NCI-H526 (cell line): ENCODE results near the gene RERG.
"Not testable (repeated sequence)": the region's sequence is repeated elsewhere in the genome, so short reads cannot be mapped to it uniquely, and the experiment has no call there.

Experiments
- DNase-seq, 2 experiments: peaks; one replicate each; lab custom pipeline; 2025; lab: John Stamatoyannopoulos, UW

Gene RERG

DNA sequence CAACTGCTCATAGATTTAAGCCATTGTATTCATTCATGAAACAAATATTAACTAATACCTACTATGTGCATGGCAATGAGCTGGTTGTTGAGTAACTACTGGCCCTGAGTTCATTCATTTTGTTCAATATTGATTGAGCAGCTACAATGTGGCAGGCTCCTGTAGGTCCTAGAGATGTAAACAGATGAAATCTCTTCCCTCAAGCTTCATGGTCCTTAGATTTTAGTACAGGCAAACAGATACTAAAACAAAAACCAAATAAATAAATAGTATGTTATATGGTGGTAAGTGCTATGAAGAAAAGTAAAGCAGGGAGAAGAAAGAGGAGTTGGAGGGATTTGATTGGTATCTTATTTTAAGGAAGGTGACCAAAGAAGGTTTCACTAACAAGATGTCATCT is 77.8 kb downstream of the RERG start:
- no peak for DNase-seq

DNA sequence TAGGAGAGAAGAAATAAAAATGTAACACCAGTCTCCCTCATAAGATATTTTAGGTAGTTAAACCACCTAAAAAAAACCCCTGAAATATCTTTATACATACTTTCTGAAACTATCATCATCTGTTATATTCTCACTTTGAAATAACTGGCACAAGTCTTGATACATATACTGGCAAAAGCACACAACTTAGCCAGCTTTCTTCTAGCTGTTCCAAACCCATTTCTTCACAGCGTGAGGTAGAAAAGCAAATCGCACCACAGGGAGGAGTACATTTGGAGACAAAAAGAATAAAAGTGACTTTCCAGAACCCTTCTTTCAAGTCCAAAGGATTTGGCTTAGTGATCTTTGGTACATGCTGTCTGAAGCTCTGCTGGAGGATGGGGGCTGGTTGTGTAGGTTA is 78.5 kb downstream of the RERG start:
- DNase-seq = no peak

DNA sequence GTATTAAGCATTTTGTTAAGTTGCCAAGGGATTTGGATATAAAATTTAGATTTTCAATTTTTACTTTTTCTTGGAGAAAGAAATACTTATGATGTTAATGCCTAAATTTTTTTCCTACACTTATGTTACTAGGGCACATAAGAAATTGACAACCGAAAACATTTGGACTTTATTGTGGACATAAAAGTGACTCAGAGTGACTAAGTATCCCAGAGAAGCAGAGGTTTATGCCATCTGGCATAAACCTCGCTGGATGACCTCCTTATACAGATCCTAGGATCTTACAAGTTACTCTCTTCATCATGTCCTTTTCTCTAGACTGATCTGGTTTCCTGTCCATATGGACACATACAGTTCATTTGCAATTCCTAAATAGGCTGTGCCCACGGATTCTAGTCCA is 89.8 kb downstream of the RERG start:
- DNase-seq = no peak

DNA sequence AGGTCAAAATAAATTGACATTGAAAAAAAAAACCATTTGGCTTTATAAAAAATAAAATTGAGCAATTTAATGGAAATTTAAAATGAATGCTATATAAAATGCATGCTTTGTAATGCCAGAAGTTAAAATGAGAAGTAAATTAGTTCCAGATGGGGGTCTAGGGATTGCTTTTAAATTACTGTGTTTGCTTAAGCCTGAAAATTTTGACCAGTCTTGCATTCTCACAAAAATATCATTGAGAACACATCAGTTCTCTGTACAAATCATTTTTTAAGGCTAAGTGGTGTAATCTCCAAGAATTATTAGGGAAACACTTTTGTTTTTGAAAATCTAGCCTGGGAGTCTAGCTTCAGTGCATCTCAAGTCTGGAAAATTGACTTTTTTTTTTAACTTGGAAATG is 90.7 kb downstream of the RERG start:
- no peak for DNase-seq

DNA sequence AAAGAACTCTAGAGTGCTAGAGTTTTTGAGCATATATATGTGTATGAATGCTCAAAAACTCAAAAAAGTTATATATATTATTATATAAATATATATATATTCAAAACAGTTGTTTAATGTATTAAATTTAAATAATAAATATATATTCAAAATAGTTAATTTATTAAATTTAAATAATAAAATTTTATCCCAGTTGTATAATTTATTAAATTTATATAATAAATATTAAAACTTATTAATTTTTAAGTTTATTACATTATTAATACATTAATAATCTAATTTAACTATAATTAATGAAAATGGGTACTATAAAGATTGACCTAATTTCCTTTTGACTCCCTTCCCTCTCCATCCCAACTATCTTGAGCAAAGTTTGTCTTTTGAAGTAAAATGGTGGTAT is 97.8 kb downstream of the RERG start:
- DNase-seq = no peak

DNA sequence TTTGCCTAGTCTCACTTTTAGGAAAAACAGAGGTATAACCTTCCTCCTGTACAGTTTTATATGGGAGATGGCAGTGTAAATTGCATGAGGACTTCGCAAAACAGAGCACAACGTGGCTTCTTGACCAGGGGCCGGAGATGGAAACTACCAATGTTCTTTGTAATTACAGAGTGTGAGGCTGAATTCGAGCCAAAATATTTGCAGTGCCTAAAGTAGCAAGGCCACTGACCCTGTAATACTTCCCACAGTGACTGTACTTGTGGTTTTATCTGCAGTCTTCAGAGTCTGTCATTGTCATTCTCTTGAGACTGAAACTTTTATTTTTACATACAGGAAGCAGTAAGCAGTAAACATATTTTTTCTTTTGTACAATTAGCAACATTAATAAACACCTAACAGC is 98.9 kb downstream of the RERG start:
- no peak for DNase-seq

DNA sequence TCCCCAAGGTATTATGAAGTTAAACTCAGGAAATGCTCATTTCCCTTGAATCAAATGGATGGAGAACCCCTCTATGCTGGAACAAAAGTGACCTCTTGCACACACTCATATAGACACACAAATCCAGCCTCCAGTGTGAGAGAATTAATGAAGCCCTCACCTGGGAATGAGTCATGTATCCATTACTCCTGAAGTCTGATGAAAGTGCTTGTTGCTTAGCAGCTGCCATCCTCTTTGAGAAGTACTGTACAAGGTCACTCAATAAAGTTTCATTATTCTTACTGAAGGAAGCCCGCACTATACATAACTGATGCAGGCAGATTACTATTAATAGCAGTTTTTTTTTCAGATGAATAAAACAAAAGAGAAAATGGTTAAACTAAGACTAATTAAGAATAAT is 102.3 kb downstream of the RERG start:
- no peak for DNase-seq

DNA sequence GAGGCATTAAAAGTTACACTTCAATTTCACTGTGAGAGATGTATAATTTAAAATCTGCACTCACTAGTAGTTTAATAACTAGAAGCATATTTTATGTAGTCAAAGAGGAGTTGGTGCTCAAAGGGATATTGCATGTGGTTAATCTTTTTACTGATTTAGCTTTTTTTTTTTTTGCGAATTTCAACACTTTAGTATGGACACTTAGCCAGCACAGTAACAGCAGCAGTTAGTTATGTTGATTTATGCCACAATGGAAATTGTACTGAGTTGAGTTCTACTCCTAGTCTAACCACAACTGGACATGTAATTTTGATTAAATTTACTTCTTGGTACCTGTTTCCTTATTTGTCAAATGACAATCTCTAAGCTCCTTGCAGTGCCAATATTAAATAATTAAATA is 104.2 kb downstream of the RERG start:
- DNase-seq = no peak

DNA sequence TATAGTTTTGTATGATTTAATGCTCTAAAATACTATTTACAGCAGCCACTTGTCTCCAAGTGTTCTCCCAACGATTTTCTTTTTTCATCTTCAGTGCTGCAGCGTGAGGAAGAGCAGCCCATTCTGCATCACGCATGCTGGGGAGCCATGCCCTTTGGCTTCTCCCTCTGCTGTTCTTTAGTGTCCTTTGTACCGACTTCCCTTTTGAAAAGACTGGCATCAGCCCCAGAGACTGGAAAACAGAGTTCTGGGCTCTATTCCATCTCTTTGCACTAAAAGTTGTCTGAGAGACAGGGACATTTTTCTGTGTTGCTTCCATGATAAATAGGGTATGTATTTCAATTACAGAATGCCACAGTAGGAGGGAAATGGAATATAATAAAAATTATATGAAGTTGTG is 105.1 kb downstream of the RERG start:
- no peak for DNase-seq

DNA sequence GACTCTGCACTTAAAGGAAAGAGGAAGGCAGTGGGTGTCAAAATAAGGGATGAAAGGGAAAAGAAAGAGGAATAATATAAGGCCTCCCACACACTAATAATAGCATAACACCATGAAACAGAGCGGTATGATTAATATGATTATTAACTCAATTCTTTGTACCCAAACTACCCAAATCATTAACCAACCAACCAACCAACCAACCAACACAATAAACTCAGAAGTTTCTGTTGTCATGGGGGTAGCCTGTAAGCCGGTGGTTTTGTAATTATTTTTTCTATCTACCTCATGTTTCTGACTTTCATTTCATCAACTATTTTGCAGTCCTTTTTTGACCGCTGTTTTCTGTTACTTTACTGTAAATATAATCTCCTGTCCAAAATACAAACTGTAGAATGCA is 105.8 kb downstream of the RERG start:
- DNase-seq = no peak

DNA sequence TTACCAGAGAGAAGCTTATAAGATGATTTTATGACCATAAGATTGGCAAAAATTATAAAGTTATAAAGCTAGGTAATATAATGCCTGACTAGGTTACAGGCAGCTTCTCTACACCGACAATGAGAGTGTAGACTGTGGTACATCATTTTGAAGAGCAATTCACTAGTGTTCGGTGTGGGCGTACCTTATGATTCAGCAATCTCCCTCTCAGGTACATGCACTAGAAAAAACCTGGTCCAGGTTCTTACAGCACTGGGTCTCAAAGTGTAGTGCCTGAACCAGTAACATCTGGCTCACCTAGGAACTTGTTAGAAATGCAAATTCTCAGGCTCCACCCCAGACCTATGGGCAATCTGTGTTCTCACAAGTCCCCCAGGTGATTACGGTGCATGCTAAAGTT is 106.7 kb downstream of the RERG start:
- peak in 1 of 2 experiments; percentile 9 for DNase-seq

DNA sequence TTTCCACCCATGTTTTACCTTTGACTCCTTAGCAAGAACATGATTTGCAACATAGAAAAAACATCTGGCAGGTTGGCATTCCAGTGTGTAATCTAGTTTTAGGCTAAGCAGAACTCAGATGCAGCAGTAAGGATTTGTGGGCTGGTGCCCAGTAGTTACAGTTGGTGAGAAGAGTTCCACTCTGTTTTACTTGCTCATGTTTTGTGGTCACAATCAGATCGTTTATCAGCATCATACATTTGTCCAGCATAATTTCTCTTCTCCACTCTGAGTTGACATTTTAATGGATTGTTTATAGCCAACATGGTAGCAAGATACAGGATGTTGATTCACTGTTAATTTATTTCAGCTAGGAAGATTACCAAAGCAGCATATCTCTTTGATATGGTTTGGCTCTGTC is 128.4 kb downstream of the RERG start:
- DNase-seq = no peak

DNA sequence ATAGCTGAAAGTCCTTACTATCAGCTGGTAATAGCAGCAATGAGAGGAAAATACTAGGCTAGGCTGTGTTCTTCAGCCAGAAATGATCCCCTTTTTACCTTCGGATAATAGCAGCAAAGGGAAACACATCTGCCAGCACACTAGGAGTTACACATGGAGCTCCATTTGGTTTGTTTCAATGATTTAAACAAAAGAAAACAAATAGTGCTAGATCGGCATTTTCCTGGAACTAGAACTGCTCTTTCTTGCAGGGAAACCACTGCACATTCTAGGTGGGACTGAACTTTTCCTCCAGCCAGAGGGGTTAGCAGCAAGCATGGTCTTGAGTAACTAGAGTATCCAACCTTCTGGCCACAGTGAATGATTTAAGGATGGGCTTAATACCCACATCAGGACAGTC is 130.8 kb downstream of the RERG start:
- no peak for DNase-seq

DNA sequence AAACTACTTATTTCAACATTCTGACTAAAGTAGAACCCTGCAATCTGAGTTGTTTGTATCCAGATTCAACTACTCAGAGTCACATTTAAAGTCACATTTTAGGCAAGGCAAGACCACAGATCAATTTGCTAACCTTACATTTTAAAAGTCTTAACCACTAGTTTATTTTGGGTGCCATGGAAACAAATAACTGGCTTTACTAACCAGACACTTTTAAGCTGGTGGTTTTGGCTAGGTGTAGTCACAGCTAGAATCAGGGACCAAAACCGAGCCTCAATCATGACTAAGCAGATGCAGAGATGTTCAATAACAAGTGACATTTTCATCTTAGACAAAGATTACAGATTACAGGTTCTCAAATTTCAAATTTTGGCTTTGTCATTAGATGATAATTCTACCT is 133.1 kb downstream of the RERG start:
- no peak for DNase-seq

DNA sequence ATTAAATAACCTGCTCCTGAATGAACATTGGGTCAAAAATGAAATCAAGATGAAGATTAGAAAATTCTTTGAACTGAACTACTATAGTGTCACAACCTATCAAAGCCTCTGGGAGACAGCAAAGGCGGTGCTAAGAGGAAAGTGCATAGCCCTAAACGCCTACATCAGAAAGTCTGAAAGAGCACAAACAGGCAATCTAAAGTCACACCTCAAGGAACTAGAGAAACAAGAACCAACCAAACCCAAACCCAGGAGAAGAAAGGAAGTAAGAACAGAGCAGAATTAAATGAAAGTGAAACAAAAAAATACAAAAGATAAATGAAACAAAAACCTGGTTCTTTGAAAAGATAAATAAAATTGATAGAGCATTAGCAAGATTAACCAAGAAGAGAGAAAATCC is 143.5 kb downstream of the RERG start:
- DNase-seq = not testable (repeated sequence)

DNA sequence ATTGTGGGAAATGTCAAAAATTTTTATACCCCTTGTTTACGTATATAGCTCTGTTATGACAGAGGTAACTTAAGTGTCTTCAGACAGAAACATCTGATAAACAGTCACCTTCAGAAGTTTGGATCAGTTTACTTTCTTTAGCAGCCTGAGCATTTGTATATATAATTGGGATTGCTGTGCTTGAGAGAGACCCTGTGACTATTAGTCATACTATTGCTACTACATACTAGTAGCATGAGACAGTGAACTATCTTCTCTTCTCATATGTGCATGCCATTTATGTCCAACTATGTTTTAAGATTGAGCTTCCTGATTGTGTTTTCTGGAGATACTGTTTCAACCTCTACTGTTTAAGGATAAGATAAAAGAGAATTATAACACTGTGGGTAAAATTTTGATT is 146.9 kb downstream of the RERG start:
- DNase-seq = no peak

DNA sequence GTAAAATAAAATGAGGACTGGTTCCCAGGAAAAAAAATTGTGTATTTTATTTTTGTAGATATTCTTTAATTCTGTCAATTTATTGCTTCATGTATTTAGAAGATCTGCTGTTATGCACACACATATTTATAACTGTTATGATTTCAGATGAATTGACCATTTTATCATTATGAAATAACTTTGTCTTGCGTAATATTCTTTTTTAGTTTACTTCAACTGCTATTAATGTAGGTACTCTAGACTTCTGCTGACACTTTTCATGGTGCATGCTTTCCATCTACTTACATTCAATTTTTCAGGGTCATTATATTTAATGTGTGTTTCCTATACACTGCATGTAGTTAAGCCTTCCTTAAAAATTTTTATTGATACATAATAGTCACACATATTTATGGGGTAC is 162.1 kb downstream of the RERG start:
- DNase-seq = no peak
